Suppressor macrophage treated with lipopolysaccharide for 1 hour (primary cell): ENCODE measurements around the gene TRH.
"Not testable (repeated sequence)": the region's sequence is repeated elsewhere in the genome, so short reads cannot be mapped to it uniquely, and the experiment has no call there.

ENCODE experiments used
- DNase-seq, 3 donors: peaks; one replicate each; pipeline ENCODE4 v3.0.0-alpha.2; 2020 to 2022

The TRH gene

DNA sequence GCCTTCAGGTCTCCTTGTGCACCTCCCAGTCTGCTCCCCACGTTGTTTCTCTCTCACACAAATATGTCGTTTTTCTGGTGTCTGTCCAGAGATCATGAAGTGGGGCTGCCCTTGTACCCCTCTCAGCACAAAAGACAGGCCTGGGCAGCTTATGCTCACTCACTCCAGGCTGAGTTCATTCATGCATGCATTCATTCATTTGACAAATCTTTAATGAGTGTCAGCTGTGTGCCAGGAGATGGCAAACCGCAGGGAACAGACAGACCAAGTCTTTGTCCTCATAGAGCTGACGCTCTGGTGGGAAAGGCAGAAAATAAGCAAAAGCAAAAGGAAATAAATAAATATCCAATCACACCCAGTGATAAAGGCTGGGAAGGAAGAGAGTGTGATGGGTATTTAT is 7.6 kb upstream of the TRH start:
- no peak for DNase-seq

- no peak for DNase-seq
Measured at GRCh38 chr3:129967761-129968160, 6.8 kb upstream of the TRH start.

DNA sequence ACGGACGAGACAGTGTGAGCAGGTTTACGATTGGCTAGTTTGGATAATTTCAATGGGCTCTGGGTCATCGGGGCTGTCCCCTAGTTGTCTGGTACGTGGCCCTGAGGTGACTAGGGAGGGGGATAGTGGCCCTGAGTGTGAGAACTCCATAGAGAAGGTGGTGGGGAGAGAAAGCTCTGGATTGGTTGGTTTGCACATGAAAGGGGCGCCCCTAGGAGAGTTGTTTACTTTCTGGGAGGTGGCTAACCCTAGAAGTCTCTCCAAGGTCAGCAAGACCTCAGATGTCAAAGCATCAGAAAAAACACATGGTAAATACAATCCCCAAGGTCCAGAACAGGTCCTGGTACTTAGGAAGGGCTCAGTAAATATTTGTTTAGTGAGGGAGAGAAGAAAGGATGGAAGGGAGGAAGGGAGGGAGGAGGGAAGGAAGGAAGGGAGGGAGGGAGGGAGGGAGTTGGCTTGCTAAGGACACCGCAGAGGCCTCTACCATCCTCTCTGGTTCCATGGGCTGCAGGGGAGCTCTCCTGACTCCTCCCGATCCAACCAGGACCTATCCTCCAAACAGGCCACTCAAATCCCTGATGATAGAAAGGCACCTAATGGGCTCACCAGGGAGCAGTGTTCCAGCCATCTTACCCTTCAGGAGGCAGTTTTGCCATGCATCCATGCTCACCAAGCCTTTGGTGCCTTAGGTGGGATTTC is 3.0 kb upstream of the TRH start:
- DNase-seq, result no peak

- no peak for DNase-seq
Measured at GRCh38 chr3:129972301-129972700, 2.2 kb upstream of the TRH start.

GRCh38 chr3:129973853-129974563 is 512 bp upstream of the TRH start:
- no peak for DNase-seq

- peak; percentile 48 to 80 (median 67) for DNase-seq
Measured at GRCh38 chr3:129974833-129975704, 549 bp downstream of the TRH start.

DNA sequence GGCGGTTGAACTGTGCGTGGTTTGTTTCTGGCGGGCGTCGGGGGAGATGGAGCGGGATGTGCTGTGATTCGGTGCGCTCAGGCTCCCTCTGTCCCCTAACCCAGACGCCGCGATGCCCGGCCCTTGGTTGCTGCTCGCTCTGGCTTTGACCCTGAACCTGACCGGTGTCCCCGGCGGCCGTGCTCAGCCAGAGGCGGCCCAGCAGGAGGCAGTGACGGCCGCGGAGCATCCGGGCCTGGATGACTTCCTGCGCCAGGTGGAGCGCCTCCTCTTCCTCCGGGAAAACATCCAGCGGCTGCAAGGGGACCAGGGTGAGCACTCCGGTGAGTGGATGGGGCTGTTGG is 1.2 kb downstream of the TRH start:
- DNase-seq, result peak in 1 of 3 donors; percentile 10

GRCh38 chr3:129976286-129976685 is 1.8 kb downstream of the TRH start:
- no peak for DNase-seq

DNA sequence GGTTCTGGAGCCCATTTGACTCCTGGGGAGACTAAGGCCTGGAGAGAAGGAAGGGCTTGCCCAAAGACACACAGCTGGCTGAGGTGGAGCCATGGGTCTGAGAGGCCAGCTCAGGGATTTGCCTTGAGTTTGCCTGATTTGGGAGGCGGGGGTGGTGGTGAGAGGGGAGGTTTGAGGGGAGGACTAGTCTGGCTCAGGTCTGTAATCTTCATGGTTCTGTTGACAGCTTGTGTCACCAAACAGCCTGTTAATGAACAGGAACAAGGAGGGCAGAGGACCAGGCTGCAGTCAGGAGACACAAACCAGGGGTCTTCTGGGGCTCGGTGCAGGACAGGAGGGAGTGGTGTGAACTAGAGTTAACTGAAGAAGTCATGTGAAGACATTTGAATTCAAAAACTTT is 3.6 kb downstream of the TRH start:
- DNase-seq, result no peak

- no peak for DNase-seq
Measured at GRCh38 chr3:129979905-129980304, 5.4 kb downstream of the TRH start.

DNA sequence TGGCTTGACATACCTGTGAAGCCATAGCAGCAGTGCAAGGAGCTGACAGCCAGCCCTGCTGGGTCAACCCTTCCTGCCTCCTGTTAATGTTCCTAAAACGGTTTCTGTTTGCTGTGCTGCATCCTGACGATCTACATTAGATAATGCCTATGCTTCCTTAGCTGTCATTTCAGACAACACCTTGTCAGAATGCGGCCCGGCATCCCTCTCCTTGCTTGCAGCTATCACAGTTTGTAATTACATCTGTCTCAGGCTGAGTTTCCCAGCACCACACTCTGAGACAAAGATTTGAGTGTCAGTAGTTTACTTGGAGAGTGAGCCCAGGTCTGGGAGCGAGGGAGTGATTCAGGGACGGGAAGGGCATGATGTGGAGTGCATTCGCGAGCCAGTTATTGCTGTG is 9.0 kb downstream of the TRH start:
- DNase-seq, result no peak

DNA sequence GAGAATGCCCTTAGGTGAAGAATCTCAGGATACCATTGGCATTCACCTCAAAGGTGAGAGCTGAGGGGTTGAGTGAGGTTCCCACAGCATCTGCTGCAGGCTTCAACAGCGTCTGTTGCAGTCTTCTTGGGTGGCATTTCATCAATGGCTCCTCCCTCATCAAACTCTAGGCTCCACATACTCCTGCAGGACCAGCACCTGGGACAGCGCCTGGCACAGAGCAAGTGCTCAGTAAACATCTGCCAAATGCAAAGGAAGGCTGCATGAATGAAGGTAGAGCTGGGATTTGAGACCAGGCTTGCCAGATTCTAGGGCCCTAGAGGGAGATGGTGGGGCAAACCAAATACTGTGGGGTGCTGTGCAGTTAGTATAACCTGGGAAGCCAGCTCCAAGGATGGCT is 9.6 kb downstream of the TRH start:
- no peak for DNase-seq

- no peak for DNase-seq
Measured at GRCh38 chr3:129985113-129985512, 10.6 kb downstream of the TRH start.

DNA sequence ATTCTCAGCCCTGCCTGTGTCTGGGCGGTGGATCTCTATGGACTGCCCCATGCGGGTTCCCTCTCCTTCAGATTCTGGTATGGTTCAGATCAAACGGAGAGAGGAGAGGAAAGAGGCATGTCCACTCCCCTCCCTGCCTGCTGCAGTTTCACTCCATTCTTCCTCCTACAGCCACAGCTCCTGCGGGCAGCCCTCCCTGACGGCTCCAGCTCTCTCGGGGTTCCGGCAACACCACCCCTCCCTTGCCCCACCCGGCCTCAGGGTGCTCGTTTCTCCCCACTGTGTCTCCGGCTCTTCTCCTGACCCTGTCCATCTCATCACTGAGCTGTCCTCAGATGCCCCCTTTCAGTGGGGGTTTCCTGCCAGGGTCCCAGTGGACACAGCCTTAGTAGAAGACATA is 13.9 kb downstream of the TRH start:
- peak in 1 of 3 donors; percentile 4 for DNase-seq

- DNase-seq, result no peak
Measured at GRCh38 chr3:129989414-129989813, 14.9 kb downstream of the TRH start.

DNA sequence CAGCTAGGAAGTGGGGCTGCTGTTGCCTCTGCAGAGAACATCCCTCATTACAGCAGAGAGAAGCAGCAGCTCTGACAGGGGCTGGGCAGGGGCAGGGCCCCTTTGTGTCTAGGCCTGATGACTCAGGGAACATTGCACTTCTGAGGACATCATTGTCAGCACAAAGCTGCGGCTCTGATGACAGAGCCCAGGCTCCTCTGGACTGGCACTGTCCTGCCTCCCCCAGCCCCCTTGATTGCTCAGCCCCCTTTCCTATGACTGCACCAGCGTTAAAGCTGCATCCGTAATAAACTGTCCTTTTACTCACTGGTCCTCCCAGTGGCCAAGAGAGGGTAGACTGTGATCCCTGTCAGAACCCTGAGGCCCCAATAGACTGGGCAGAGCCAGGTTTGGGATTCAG is 18.3 kb downstream of the TRH start:
- DNase-seq, result peak in 2 of 3 donors; percentile 10 to 17

DNA sequence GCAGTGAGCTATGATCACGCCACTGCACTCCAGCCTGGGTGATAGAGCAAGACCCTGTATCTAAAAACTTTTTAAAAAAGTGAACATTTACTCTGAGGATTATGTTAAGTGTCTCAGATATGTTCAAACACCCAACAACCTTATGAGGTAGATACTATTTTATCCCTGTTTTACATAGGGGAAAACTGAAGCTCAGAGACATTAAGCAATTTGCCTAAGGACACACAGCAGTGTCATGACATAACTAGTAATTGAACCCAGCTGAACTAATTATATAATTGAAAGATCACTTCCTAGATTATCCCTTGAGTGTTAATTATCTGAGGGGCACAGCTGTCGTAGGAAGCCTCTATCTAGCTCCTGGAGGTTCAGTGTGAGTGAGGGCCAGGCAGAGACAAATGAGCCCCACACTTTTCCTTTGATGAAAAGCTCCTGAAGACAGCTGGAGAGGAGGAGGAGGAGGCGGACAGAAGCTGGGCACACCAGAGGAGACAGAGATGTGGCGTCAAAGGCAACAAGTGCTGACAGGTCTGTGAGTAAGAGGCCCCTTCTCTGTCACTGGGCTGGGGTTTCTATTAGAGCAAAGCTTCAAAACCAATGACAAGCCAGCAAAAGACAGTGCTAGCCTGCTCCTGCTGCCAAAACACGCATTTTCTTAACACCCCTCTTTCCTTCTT is 20.5 kb downstream of the TRH start:
- no peak for DNase-seq

DNA sequence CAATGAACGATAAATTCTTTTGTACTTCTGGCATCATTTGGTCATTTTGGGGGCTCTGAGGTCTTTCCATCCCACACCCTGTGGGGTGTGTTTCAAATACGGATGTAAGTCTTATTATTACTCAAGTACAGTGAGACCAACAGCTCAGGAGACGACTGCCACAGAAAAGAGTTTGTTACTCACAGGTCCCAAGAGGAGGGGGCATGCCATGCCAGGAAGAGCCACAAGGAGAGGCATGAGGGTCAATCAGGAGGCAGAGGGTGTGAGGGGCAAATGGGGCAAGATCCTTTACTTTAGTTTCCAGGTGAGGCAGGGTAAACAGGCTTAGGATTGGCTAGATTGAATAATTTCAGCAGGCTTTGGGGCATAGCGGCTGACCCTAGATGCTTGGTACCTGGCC is 21.6 kb downstream of the TRH start:
- DNase-seq, result no peak

GRCh38 chr3:129999176-129999575 is 24.7 kb downstream of the TRH start:
- DNase-seq, result not testable (repeated sequence)

DNA sequence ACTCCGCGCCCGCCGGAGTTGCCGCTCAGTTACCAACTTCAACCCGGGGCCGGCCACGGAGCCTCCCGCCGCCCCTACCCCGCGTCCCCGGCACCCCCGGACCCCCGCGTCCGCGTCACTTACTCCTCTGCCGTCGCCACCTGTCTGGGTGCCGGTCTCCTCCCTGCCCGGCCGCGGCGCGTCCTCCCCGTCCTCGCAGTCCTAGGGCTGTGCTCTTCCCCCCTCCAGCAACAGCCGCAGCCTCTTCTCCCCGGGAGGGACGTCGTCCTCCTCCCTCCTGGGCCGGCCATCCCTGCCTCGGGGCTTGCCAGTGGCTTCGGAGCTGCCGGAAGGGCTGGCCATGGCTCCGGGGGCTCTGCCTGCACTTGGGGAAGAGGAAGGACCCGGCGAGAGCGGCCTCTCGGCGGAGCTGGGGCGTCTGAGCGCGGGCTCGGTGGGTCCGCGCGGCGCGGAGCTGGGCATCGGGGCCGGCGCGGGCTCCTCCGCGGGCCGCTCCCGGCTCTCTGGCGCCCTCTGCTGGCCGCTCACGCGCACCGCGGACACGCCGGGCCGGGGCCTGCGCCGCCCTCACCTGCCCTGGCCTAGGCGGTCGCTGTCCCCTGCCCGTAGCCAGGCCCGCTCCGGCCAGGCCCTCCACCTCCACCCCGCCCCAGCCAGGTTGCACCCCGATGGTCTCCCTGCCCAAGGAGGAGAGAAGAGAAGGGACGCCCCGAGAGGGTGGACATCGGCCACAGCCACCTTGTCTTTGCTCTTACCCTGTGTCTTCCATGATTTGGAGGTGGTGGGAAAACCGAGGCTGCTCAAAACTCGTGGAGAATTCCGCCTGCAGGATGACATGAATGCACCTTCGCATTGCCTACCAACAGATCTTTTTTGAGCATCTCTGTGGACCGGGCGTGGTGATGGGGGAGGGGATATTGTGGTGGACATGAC is 28.4 kb downstream of the TRH start:
- DNase-seq, result peak; percentile 56 to 86 (median 74)

DNA sequence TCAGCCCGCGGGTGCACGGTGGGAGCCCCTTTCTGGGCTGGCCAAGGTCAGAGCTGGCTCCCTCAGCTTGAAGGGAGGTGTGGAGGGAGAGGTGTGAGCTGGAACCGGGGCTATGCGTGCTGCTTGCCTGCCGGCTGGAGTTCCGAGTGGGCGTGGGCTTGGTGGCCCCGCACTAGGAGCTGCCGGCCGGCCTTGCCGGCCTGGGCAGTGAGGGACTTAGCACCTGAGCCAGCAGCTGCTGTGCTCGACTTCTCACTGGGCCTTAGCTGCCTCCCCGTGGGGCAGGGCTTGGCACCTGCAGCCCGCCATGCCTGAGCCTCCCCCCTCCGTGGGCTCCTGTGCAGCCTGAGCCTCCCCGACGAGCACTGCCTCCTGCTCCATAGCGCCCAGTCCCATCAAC is 36.0 kb downstream of the TRH start:
- DNase-seq, result no peak

DNA sequence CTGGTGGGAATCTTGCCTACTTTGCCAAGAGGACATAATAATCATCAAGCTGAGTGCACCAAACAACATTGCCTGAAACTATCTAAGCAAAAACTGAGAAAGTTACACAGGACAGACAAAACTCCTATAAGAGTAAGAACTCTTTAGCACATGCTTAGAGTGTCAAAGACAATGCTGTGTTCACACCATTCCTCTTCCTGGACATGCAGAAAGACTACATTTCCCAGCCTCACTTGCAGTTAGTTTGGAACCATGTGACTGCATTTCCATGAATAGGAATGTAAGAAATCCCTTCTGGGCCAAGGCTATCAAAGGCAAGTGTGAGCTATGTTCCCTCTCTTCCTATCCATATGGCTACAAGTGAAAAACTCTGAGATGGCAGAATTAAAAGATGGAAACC is 37.6 kb downstream of the TRH start:
- DNase-seq, result not testable (repeated sequence)
